CD4-positive, CD25-positive, alpha-beta regulatory T cell (primary cell): ENCODE data around the gene TEX54. TPM values are rescaled to one million over a fixed set of nuclear protein-coding genes. Genes with fewer than 3 reads are reported as not detected.

ENCODE experiments used
- ATAC-seq, 2 donors: fragments of 150-1000 bp; cut with Tn5 transposase; one replicate each; pipeline ENCODE4 v1.10.0; 2021; ENCODE audit warnings: low read depth in 2 of 2, moderate number of reproducible peaks in 2 of 2, moderate library complexity in 1 of 2
- DNase-seq, 3 donors: peaks; one replicate each; pipeline versions ENCODE4 v3.0.0 to v3.0.0-alpha.2; 2012 to 2022; ENCODE audit warnings: mixed read lengths in 1 of 3
- H3K27ac ChIP-seq: one replicate; pipeline ENCODE4 v1.7.0; 2013; ENCODE audit warnings: mild to moderate bottlenecking, low read length; ENCODE audit not compliant: insufficient read depth, poor library complexity, severe bottlenecking
- H3K27me3 ChIP-seq: one replicate; pipeline ENCODE4 v1.7.0; 2013; ENCODE audit warnings: low read length; ENCODE audit not compliant: control insufficient read depth, insufficient read depth
- H3K36me3 ChIP-seq: one replicate; pipeline ENCODE4 v1.7.0; 2013; ENCODE audit warnings: mild to moderate bottlenecking, low read length, moderate library complexity; ENCODE audit not compliant: control insufficient read depth, insufficient read depth
- H3K4me1 ChIP-seq: 2 replicates; pipeline ENCODE4 v1.7.0; 2013; ENCODE audit warnings: mild to moderate bottlenecking, low read length; ENCODE audit not compliant: insufficient read depth, control insufficient read depth, poor library complexity, severe bottlenecking
- H3K4me3 ChIP-seq: one replicate; pipeline ENCODE4 v1.7.0; 2013; ENCODE audit warnings: low read depth, mild to moderate bottlenecking, low read length, moderate library complexity
- H3K9me3 ChIP-seq, 2 experiments: 1 replicate in 1 of 2; 2 replicates in 1 of 2; pipeline ENCODE4 v1.7.0; 2013; ENCODE audit warnings: low read length in 2 of 2, mild to moderate bottlenecking in 1 of 2, moderate library complexity in 1 of 2; ENCODE audit not compliant: control insufficient read depth in 2 of 2
- H3K27ac Mint-ChIP-seq, 3 donors: one replicate each; pipeline ENCODE4 v1.8.0; 2020 to 2022; ENCODE audit warnings: mild to moderate bottlenecking in 3 of 3, mixed read lengths in 3 of 3, moderate library complexity in 2 of 3
- H3K27me3 Mint-ChIP-seq: one replicate; pipeline ENCODE4 v1.8.0; 2022; ENCODE audit warnings: mild to moderate bottlenecking, mixed read lengths
- H3K36me3 Mint-ChIP-seq: one replicate; pipeline ENCODE4 v1.8.0; 2020; ENCODE audit warnings: mixed read lengths
- H3K4me1 Mint-ChIP-seq, 4 donors: one replicate each; pipeline ENCODE4 v1.8.0; 2020 to 2022; ENCODE audit warnings: mixed read lengths in 4 of 4, mild to moderate bottlenecking in 1 of 4
- H3K4me3 Mint-ChIP-seq, 4 donors: one replicate each; pipeline ENCODE4 v1.8.0; 2020 to 2022; ENCODE audit warnings: mild to moderate bottlenecking in 4 of 4, mixed read lengths in 4 of 4, moderate library complexity in 3 of 4
- H3K9me3 Mint-ChIP-seq, 7 donors: one replicate each; pipeline ENCODE4 v1.8.0; 2020 to 2022; ENCODE audit warnings: mixed read lengths in 7 of 7, mild to moderate bottlenecking in 3 of 7, moderate library complexity in 2 of 7
- polyA plus RNA-seq, 4 donors: library from polyadenylated mRNA; unstranded; fragments of 300-500 nt; fragmentation: Illumina TruSeq; gene quantifications; one replicate each; pipeline ENCODE4 v1.2.3, GENCODE V29; 2021
- total RNA-seq: library from RNA; stranded (reverse); gene quantifications from one replicate; pipeline ENCODE4 v1.2.3, GENCODE V29; 2022

TEX54 gene
- total and polyA plus RNA-seq, 5 donors from 2014 or later = 0.76 to 2.2 (median 2.1) TPM; not detected in 2

DNA sequence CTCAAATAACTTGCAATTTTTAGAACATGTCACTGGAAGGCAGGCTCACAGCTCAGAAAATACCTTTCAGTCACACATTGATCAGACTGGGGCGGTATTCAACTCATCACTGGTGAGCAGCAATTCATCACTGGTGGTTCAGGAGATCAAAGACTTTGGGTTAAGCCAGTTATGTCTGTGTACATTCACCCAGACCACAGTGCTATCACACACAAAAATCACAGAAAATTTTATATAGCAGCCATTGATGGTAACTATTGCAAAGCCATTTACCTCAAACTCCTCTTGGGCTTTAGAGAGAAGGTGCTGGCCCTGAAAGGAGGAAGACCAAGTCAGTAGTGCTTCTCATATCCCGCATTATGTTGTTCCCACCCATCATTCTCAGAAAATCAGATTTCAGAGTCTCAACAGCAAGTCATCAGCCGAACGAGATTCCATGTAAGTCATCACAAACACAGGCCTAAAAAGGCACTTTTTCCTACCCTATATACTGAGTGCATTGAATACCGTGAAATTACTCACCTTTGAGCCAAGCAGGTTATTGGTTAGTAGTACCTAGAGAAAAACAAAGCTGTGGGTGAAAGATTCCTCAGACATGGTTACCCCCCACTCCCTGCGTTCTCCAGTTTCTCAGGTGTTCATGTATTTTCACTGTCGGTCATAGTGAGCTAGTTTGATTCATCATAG is 20.8 kb upstream of the TEX54 start:
- Mint-ChIP-seq H3K4me3 (peak overlapping the region; percentile 96 to 98 (median 96)), H3K4me1 (peaks cover 22 to 66% (median 42%) of the 10 kb centered on the region in 4 donors), H3K36me3 (peaks cover 35% of the 10 kb centered on the region), H3K27me3 (no peaks in the 10 kb centered on the region), H3K27ac (peak overlapping the region; percentile 91 to 98 (median 94)), H3K9me3 (no peaks in the 10 kb centered on the region)
- H3K27ac ChIP-seq = peak overlapping the region; percentile 77
- ATAC-seq = no peak
- no peaks in the 10 kb centered on the region for H3K9me3 ChIP-seq
- H3K4me1 ChIP-seq = peaks cover 41% of the 10 kb centered on the region
- H3K36me3 ChIP-seq = peaks cover 35% of the 10 kb centered on the region
- DNase-seq = peak in 1 of 3 donors; percentile 41
- no peaks in the 10 kb centered on the region for H3K27me3 ChIP-seq
- peak overlapping the region; percentile 95 for H3K4me3 ChIP-seq

DNA sequence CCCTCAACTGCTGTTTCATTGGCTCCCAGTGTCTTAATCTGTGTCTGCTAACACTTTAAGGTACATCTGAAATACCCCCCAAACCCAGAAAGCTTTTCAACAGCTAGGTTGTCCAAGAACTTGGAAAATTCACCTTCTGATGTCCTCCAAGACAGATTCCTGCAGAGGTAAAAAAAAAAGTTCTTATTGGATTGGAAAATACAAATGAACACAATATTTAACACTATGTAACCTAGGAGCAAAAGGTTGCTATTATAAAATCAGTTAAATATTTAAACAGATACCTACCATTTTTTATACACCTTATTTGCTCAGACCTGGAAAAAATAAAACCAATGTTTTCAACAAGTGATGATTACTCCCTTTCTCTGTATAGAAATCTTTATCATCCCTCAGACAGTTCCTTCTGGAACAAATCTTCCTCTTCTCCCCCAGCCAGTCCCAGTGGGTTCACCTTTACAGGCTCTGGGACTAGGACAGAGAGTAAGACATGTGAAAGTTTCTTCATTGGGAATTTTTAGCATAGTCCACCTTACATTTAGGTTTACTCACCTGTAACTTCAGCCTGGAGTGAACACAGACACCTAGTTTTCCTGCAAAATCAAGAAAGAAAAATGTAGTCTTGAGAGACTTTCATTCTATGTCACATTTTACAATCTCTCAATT is 20.0 kb upstream of the TEX54 start:
- H3K27ac ChIP-seq = peak overlapping the region; percentile 77
- DNase-seq (no peak), ATAC-seq (no peak)
- peak overlapping the region; percentile 32 to 94 (median 91) for H3K27ac Mint-ChIP-seq
- H3K36me3 Mint-ChIP-seq = peaks cover 35% of the 10 kb centered on the region
- peaks cover 41% of the 10 kb centered on the region for H3K4me1 ChIP-seq
- H3K27me3 Mint-ChIP-seq = no peaks in the 10 kb centered on the region
- peaks cover 35% of the 10 kb centered on the region for H3K36me3 ChIP-seq
- no peaks in the 10 kb centered on the region for H3K27me3 ChIP-seq
- H3K4me3 ChIP-seq = peak overlapping the region; percentile 95
- peaks cover 19 to 64% (median 40%) of the 10 kb centered on the region in 4 donors for H3K4me1 Mint-ChIP-seq
- H3K9me3 Mint-ChIP-seq = no peaks in the 10 kb centered on the region
- H3K9me3 ChIP-seq = no peaks in the 10 kb centered on the region
- H3K4me3 Mint-ChIP-seq = peak overlapping the region; percentile 96 to 98 (median 96)

DNA sequence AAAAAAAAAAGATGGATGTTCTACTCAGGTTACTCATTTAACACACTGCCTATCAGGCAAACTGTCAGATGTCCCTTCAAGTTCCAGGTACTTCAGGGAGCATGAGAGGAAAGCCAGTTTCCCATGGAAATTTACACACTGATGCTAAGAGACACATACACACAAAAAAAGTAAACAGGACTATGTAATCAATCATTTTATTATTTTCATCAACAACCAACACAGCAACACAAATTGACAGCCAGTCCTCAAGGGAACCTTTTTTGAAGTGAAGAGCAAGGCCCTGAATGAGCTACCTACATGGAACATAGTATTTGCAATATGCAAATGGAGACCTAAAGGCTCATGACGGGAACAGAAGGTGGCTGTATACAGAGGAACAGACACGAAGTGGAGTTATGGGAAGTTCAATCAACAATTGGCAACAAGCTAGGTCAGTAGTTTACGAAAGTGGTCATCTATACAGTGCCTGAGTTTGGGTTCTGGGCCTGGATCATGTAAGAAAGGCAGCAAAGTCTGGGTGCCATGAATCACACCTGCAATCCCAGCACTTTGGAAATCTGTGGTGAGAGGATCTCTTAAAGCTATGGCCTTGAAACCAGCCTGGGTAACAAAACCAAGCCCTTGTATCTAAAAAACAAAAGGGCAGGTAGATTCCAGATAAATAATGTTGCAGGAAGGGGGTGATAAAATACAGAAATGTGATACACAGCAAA is 19.3 kb upstream of the TEX54 start:
- peak overlapping the region; percentile 11 to 96 (median 42) for H3K4me3 Mint-ChIP-seq
- no peaks in the 10 kb centered on the region for H3K27me3 ChIP-seq
- ATAC-seq = no peak
- peak overlapping the region; percentile 75 to 91 (median 79) for H3K27ac Mint-ChIP-seq
- no peaks in the 10 kb centered on the region for H3K9me3 ChIP-seq
- no peaks in the 10 kb centered on the region for H3K9me3 Mint-ChIP-seq
- H3K36me3 ChIP-seq = peaks cover 35% of the 10 kb centered on the region
- H3K27ac ChIP-seq = peak overlapping the region; percentile 47
- H3K27me3 Mint-ChIP-seq = no peaks in the 10 kb centered on the region
- H3K4me1 ChIP-seq = peaks cover 41% of the 10 kb centered on the region
- peaks cover 35% of the 10 kb centered on the region for H3K36me3 Mint-ChIP-seq
- H3K4me1 Mint-ChIP-seq = peaks cover 18 to 60% (median 37%) of the 10 kb centered on the region in 4 donors
- peak overlapping the region; percentile 95 for H3K4me3 ChIP-seq
- DNase-seq = no peak

DNA sequence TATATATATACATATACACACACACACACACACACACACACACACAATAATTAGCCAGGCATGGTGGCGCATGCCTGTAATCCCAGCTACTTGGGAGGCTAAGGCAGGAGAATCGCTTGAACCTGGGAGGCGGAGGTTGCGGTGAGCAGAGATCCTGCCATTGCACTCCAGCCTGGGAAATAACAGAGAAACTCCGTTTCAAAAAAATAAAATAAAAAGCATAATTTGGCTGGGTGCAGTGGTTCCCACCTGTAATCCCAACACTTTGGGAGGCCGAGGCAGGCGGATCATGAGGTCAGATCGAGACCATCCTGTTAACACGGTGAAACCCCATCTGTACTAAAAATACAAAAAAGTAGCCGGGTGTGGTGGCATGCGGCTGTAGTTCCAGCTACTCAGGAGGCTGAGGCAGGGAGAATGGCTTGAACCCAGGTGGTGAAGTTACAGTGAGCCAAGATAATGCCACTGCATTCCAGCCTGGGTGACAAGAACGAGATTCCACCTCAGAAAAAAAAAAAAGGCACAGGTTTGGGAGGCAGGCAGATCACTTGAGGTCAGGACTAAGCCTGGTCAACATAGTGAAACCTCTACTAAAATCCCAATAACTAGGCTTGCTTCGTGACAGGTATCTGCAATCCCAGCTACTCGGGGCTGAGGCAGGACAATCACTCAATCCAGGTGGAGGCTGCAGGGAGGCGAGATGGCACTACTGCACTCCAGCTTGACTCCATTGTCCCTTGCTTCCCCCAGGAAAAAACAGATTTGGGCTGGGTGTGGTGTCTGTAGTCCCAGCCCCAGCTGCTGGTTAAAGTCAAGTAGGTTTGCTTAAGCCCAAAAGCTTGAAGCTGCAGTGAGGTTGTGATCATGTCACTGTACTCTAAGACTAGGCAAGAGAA is 18.5 kb upstream of the TEX54 start:
- Histone ChIP-seq H3K9me3 (no peaks in the 10 kb centered on the region), H3K4me3 (peak overlapping the region; percentile 21), H3K36me3 (peaks cover 35% of the 10 kb centered on the region), H3K27ac (peak overlapping the region; percentile 47), H3K27me3 (no peaks in the 10 kb centered on the region), H3K4me1 (peaks cover 33% of the 10 kb centered on the region)
- peaks cover 18 to 55% (median 35%) of the 10 kb centered on the region in 4 donors for H3K4me1 Mint-ChIP-seq
- H3K27ac Mint-ChIP-seq = peak overlapping the region; percentile 75 to 91 (median 79)
- H3K9me3 Mint-ChIP-seq = no peaks in the 10 kb centered on the region
- peak overlapping the region; percentile 11 to 96 (median 42) for H3K4me3 Mint-ChIP-seq
- peaks cover 35% of the 10 kb centered on the region for H3K36me3 Mint-ChIP-seq
- ATAC-seq (no peak), DNase-seq (peak in 1 of 3 donors; percentile 34)
- H3K27me3 Mint-ChIP-seq = no peaks in the 10 kb centered on the region

DNA sequence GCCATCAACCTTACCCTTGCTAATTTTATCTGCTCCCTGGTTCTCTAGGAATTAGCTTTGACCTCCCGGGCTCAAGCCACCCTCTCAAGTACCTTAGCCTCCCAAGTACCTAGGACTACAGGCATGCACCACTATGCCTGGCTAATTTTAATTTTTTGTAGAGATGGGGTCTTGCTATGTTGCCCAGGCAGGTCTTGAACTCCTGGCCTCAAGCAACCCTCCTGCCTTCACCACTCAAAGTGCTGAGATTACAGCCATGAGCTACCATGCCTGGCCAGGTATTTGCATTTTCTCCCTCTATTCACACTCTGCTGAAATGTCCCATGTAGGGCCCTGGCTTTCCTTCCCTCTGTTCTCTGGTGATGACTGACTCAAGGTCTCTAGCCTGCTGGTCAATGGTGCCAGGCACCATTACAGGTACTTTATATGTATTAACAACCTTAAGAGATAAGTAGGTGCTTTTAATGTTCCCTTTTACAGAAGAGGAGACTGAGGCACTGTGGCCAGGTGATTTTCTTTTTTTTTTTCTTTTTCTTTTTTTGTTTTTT is 15.2 kb upstream of the TEX54 start:
- ATAC-seq (no peak), DNase-seq (no peak)
- no peak overlapping the region for H3K4me3 ChIP-seq
- no peaks in the 10 kb centered on the region for H3K27me3 ChIP-seq
- H3K36me3 ChIP-seq = peaks cover 16% of the 10 kb centered on the region
- Mint-ChIP-seq H3K36me3 (peaks cover 11% of the 10 kb centered on the region), H3K4me1 (peaks cover 6 to 27% (median 12%) of the 10 kb centered on the region in 4 donors), H3K4me3 (peak overlapping the region in 2 of 4 donors; percentile 10 to 11), H3K27ac (peak overlapping the region in 2 of 3 donors; percentile 25 to 26), H3K27me3 (no peaks in the 10 kb centered on the region), H3K9me3 (no peaks in the 10 kb centered on the region)
- peaks cover 7% of the 10 kb centered on the region for H3K4me1 ChIP-seq
- no peaks in the 10 kb centered on the region for H3K9me3 ChIP-seq
- no peak overlapping the region for H3K27ac ChIP-seq

DNA sequence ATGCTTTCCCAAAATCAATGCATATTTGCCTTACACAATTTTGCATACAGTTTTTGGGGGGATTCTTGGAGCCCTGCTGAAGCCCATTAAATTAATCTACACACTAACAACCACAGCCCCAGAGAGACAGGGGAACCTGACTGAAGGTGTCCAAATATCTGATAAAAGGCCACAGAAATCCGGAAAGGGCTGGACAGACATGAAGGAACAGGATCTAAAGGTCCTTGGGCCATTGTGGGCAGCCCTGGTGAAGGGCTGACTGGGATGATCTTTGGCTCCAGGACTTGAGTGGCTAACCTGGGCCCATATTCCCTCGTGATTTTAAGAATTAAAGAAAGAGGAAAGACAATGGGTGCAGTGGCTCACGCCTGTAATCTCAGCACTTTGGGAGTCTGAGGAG is 13.5 kb upstream of the TEX54 start:
- Histone ChIP-seq H3K27me3 (no peaks in the 10 kb centered on the region), H3K4me1 (peaks cover 15% of the 10 kb centered on the region), H3K4me3 (no peak overlapping the region), H3K9me3 (no peaks in the 10 kb centered on the region), H3K36me3 (no peaks in the 10 kb centered on the region), H3K27ac (no peak overlapping the region)
- Mint-ChIP-seq H3K27ac (peak overlapping the region in 1 of 3 donors; percentile 67), H3K4me3 (no peak overlapping the region), H3K36me3 (no peaks in the 10 kb centered on the region), H3K4me1 (peaks cover 0 to 11% (median 2%) of the 10 kb centered on the region in 4 donors), H3K27me3 (no peaks in the 10 kb centered on the region), H3K9me3 (no peaks in the 10 kb centered on the region)
- DNase-seq (no peak), ATAC-seq (no peak)

DNA sequence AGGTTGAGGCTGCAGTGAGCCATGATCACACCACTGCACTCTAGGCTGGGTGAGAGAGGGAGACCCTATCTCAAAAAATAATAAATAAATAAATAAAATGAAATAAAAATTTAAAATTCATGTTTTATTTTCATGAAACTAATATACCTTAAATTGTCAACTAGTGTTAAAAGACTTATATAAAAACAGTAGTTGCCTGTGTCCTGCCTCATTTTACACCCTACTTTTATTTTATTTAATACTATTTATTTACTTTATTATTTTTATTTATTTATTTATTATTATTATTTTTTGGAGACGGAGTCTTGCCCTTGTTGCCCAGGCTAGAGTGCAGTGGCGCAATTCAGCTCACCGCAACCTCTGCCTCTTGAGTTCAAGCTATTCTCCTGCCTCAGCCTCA is 11.5 kb upstream of the TEX54 start:
- H3K27ac ChIP-seq = no peak overlapping the region
- no peaks in the 10 kb centered on the region for H3K36me3 Mint-ChIP-seq
- no peak overlapping the region for H3K4me3 ChIP-seq
- H3K9me3 Mint-ChIP-seq = no peaks in the 10 kb centered on the region
- peaks cover 0 to 13% (median 6%) of the 10 kb centered on the region in 4 donors for H3K4me1 Mint-ChIP-seq
- H3K9me3 ChIP-seq = no peaks in the 10 kb centered on the region
- H3K4me3 Mint-ChIP-seq = no peak overlapping the region
- no peaks in the 10 kb centered on the region for H3K27me3 ChIP-seq
- DNase-seq (no peak), ATAC-seq (no peak)
- H3K4me1 ChIP-seq = peaks cover 23% of the 10 kb centered on the region
- H3K27ac Mint-ChIP-seq = peak overlapping the region in 1 of 3 donors; percentile 71
- H3K27me3 Mint-ChIP-seq = peaks cover 6% of the 10 kb centered on the region
- H3K36me3 ChIP-seq = no peaks in the 10 kb centered on the region
